AG09309 (cell line): ENCODE results near the gene CAPN13.

ENCODE experiments used
- DNase-seq: peaks from one replicate; pipeline ENCODE4 v3.0.0-alpha.2; 2010; ENCODE audit warnings: low read depth
- H3K4me3 ChIP-seq: 2 replicates; pipeline ENCODE4 v1.5.1; 2011; ENCODE audit warnings: mild to moderate bottlenecking, low read depth, low read length, moderate library complexity; ENCODE audit not compliant: control insufficient read depth
- TF ChIP-seq, protein P1 (sequence below): IDR thresholded peaks from 2 replicates; pipeline ENCODE4 v1.5.1; 2011; ENCODE audit warnings: mild to moderate bottlenecking, low read depth, low read length, inconsistent platforms; ENCODE audit not compliant: insufficient read depth, control insufficient read depth; ENCODE audit errors: missing control alignments

The CAPN13 gene

GRCh38 chr2:30741576-30741975, 65.7 kb downstream of the CAPN13 start:
- DNase-seq = no peak
- TF ChIP-seq, protein P1, sequence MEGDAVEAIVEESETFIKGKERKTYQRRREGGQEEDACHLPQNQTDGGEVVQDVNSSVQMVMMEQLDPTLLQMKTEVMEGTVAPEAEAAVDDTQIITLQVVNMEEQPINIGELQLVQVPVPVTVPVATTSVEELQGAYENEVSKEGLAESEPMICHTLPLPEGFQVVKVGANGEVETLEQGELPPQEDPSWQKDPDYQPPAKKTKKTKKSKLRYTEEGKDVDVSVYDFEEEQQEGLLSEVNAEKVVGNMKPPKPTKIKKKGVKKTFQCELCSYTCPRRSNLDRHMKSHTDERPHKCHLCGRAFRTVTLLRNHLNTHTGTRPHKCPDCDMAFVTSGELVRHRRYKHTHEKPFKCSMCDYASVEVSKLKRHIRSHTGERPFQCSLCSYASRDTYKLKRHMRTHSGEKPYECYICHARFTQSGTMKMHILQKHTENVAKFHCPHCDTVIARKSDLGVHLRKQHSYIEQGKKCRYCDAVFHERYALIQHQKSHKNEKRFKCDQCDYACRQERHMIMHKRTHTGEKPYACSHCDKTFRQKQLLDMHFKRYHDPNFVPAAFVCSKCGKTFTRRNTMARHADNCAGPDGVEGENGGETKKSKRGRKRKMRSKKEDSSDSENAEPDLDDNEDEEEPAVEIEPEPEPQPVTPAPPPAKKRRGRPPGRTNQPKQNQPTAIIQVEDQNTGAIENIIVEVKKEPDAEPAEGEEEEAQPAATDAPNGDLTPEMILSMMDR = no peak
- no peak overlapping the region for H3K4me3 ChIP-seq

DNA sequence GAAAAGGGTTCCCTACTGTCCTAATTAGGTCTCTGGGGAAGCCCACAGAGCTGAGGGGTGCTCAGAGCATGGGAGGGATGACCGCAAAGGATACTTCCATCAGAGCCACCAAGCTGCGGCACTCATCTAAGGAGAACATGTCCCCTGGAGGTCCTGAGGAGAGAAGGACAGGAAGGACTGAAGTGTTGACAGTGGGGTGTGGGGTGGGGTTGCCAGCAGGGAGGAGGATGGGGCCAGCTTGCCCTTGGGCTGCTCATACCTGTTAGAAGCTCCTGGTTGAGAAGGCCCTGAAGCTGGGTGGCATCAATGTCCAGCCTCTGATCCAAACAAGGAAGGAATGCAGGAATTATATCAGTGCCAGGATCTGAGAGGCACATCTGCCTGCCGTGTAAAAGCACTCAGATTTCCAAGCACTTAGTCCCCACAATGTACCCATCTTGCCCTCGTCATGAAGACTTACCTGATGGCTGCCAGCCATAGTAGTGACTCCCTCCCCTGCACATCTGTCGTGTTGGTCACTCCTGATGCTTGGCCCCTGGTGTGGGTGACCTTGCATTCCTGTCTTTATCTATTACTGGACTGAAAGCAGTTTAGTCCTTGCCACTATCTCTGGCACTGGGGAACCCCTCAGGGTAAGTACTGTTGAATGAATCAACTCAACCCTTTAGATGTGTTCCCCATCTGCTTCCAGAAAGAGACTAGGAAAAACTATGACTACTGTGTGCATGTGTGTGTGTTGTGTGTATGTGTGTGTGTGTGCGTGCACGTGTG, 68.9 kb downstream of the CAPN13 start:
- TF ChIP-seq, protein P1 = no peak
- DNase-seq = no peak
- H3K4me3 ChIP-seq = no peak overlapping the region

GRCh38 chr2:30737326-30737610, 70.0 kb downstream of the CAPN13 start:
- TF ChIP-seq, protein P1 = no peak
- H3K4me3 ChIP-seq = no peak overlapping the region
- DNase-seq = no peak

GRCh38 chr2:30736461-30737325, 70.6 kb downstream of the CAPN13 start:
- DNase-seq = no peak
- no peak overlapping the region for H3K4me3 ChIP-seq
- TF ChIP-seq, protein P1 = no peak

DNA sequence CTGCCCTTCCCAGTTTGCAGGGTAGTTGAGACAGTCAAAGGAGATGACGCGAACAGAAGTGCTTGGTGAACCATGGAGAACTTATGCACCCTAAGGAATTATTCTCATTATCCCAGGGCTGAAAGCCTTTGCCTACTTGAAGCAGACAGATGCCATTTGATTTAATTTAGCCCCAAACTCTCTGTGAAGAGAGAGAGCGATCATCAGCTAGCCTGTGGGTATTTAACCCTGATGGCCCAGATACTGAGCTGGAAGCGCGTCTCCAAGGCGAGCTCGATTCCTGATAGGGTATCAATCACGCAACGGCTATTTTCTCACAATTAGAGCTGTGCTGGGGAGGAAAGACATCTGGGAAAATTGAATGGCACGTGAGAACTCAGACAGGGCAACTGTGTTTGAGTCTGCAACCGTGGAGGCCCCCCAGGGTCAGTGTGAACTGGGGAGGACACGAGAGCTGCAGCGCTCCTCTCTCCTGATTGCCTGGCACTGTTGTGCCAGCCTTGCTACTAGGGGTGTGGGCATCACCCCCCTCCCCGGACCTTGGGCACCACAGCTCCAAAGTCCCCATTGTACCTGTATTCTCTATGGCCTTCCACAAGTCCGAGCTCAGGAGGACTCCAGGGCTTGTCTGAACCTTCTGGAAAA, 73.2 kb downstream of the CAPN13 start:
- H3K4me3 ChIP-seq = no peak overlapping the region
- TF ChIP-seq, protein P1 = no peak
- no peak for DNase-seq

- no peak for DNase-seq
- TF ChIP-seq, protein P1 = no peak
- no peak overlapping the region for H3K4me3 ChIP-seq
These were observed 74.4 kb downstream of the CAPN13 start for GRCh38 chr2:30732876-30733275.
